GM12865 (cell line): Measurements from ENCODE around the gene MYOF.

Experiments used
- DNase-seq: peaks from one replicate; pipeline ENCODE4 v3.0.0; 2010; ENCODE audit warnings: low read depth
- H3K4me3 ChIP-seq: 2 replicates; pipeline ENCODE4 v1.5.1; 2011; ENCODE audit warnings: mild to moderate bottlenecking, low read depth, low read length, control low read depth
- TF ChIP-seq, protein P1 (sequence below): IDR thresholded peaks from 2 replicates; pipeline ENCODE4 v1.5.1; 2011; ENCODE audit warnings: low read length, control low read depth, low read depth, inconsistent platforms; ENCODE audit not compliant: insufficient read depth; ENCODE audit errors: missing control alignments

Gene MYOF

DNA sequence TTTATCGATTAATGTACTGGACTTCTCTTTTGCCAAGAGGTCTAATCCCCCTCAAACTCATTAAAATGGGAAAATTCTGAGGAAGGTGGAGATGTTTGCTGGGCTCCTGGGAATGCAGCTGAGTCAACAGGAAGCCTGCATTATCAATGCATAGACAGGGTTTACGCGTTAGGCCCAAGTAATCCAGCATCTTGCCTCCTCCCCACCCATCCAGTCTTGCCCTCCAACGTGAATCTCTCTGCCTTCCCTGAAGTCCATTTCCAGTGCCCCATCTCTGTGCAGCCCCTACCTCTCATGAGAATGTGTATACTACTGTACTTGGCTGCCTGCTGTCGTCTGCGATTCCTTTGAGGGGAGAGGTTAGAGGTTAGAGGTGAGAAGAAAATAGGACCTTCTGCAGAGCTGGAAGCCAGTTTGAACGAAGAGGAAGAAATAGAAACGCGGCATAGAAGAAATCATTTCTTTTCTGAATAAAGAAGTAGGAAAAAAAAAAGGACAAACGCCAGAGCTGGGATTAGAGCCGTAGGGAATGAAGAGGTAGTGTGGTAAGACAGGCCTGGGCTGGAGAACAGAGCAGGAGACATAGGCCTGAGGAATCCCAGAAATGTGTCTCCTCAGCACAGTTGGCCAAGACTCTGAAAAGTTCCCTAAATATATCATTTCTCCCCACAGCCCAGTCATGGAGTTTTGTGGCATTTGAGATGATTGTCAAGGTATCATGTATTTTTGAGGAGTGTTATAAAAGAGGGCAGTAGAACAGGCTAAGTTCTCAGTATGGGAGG lies 75.6 kb downstream of the MYOF start:
- H3K4me3 ChIP-seq = no peak overlapping the region
- TF ChIP-seq, protein P1, sequence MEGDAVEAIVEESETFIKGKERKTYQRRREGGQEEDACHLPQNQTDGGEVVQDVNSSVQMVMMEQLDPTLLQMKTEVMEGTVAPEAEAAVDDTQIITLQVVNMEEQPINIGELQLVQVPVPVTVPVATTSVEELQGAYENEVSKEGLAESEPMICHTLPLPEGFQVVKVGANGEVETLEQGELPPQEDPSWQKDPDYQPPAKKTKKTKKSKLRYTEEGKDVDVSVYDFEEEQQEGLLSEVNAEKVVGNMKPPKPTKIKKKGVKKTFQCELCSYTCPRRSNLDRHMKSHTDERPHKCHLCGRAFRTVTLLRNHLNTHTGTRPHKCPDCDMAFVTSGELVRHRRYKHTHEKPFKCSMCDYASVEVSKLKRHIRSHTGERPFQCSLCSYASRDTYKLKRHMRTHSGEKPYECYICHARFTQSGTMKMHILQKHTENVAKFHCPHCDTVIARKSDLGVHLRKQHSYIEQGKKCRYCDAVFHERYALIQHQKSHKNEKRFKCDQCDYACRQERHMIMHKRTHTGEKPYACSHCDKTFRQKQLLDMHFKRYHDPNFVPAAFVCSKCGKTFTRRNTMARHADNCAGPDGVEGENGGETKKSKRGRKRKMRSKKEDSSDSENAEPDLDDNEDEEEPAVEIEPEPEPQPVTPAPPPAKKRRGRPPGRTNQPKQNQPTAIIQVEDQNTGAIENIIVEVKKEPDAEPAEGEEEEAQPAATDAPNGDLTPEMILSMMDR = no peak
- no peak for DNase-seq

DNA sequence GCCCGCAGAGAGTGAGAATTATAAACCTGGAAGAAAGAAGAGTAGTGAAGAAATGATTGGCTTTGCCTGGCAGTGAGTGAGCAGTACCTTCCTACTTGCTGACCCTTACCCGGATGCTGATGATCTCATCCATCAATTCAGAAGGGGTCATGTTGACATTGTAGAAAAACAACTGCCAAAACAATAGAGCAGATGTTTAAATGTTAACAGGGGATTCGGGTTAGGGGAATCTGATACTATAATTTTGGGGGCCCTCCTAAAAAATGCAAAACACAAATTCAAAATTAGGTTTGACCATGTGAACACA lies 78.1 kb downstream of the MYOF start:
- TF ChIP-seq, protein P1 = no peak
- no peak overlapping the region for H3K4me3 ChIP-seq
- DNase-seq = no peak

DNA sequence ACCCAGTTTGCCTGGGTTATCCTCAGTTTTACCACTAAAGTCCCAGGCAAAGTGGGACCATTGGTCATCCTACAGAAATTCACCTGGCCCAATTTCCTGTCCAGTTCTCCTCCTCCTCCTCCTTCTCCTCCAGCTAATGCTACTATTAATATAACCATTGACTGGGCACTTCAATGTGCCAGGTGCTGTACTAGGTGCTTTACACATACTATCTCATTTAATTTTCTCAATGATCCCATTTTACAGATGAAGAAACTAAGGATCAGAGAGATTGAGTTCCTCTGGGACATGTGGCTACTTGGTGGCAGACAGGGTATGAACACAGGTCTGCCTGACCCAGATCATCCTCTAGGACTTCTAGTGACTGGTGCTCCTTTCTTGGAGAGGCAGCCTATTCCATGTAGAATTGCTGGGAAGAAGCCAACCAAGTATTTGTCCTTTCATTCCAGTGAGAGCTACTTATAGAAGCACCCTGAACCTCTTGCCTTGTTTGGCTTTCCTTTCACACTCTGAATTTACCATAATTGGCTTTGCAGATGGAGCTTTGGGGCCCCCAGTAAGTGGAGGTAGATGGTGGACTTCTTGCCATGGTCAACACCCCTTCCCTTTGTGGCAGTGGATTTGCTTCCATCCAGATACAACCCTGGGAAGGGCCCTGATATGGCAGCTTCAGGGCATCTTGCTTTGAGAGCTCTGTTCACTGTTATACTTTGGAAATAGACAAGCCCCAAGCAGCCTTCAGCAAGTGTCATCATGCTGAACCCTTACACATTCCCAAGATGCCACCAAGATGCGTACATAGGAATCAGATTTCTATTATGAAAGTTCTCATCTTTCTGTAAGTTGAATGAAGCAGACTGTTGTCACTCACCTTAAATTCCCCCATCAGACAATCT lies 78.7 kb downstream of the MYOF start:
- DNase-seq = no peak
- TF ChIP-seq, protein P1 = no peak
- H3K4me3 ChIP-seq = no peak overlapping the region

- DNase-seq = no peak
- TF ChIP-seq, protein P1 = no peak
- H3K4me3 ChIP-seq = no peak overlapping the region
Measured at GRCh38 chr10:93402192-93402591, 79.9 kb downstream of the MYOF start.

DNA sequence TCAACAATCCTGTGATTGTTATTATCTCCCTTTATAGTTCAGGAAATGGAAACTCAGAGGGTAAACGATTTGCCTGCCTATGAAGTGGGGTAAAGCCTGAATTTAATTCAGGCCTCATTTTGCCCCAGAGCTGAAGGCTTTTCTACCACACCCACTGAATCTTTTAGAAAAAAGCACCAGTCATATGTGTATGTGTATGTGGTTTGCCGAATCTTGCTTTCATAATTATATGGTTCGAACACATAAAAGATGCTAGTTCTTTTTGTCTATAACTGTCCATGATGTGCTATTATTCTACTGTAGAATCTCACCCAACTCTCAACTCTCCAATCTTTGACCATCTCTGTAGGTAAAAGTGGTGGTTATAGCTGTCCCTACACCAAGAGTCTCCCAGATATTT lies 83.6 kb downstream of the MYOF start:
- no peak overlapping the region for H3K4me3 ChIP-seq
- TF ChIP-seq, protein P1 = no peak

DNA sequence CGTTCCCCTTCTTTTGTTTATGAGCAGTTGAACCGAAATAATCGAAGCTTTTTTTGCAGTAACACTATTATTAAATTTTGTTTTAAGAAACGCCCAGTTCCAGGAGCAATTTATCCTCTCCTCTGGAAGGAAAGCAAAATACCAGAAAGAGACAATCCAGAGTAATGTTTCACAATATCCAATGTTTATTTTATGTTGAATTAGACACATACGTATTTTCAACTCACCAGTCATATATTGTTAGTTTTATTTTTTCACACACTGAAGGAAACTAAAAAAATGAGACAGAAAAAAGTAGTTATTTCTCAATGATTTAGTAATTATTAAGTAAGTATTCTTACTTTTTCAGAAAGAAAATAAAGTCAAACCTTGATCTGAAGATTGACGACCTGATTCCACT lies 85.1 kb downstream of the MYOF start:
- TF ChIP-seq, protein P1 = no peak
- no peak for DNase-seq

More for the DNA sequence above, 83.6 kb downstream of the MYOF start:
- DNase-seq = peak; percentile 12

More for the DNA sequence above, 85.1 kb downstream of the MYOF start:
- no peak overlapping the region for H3K4me3 ChIP-seq
